Cardiac fibroblast (primary cell): ENCODE measurements around the gene BBS7.

Experiments
- DNase-seq, 2 donors: peaks; one replicate each; pipeline versions ENCODE4 v3.0.0 to v3.0.0-alpha.2; 2010; ENCODE audit warnings: low read depth in 2 of 2
- H3K4me3 ChIP-seq, 2 donors: replicated peaks in 1 of 2; 1 replicate in 1 of 2; 2 replicates in 1 of 2; pipeline ENCODE4 v1.5.1; 2011; ENCODE audit warnings: low read depth in 2 of 2, low read length in 2 of 2, mild to moderate bottlenecking in 2 of 2, moderate library complexity in 1 of 2
- TF ChIP-seq, protein P1 (sequence below): IDR thresholded peaks from one replicate; pipeline ENCODE4 v1.5.1; 2011; ENCODE audit warnings: low read depth, mild to moderate bottlenecking, low read length, inconsistent platforms

The BBS7 gene, protein sequence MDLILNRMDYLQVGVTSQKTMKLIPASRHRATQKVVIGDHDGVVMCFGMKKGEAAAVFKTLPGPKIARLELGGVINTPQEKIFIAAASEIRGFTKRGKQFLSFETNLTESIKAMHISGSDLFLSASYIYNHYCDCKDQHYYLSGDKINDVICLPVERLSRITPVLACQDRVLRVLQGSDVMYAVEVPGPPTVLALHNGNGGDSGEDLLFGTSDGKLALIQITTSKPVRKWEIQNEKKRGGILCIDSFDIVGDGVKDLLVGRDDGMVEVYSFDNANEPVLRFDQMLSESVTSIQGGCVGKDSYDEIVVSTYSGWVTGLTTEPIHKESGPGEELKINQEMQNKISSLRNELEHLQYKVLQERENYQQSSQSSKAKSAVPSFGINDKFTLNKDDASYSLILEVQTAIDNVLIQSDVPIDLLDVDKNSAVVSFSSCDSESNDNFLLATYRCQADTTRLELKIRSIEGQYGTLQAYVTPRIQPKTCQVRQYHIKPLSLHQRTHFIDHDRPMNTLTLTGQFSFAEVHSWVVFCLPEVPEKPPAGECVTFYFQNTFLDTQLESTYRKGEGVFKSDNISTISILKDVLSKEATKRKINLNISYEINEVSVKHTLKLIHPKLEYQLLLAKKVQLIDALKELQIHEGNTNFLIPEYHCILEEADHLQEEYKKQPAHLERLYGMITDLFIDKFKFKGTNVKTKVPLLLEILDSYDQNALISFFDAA

GRCh38 chr4:121869841-121870822, at the start of gene BBS7:
TSS of gene BBS7 (minus strand) at chr4:121870474. CDS start at chr4:121870313, 161 bp downstream.
- H3K4me3 ChIP-seq = peak within 1 kb of the TSS; percentile 87 to 89
- TF ChIP-seq, protein P1, sequence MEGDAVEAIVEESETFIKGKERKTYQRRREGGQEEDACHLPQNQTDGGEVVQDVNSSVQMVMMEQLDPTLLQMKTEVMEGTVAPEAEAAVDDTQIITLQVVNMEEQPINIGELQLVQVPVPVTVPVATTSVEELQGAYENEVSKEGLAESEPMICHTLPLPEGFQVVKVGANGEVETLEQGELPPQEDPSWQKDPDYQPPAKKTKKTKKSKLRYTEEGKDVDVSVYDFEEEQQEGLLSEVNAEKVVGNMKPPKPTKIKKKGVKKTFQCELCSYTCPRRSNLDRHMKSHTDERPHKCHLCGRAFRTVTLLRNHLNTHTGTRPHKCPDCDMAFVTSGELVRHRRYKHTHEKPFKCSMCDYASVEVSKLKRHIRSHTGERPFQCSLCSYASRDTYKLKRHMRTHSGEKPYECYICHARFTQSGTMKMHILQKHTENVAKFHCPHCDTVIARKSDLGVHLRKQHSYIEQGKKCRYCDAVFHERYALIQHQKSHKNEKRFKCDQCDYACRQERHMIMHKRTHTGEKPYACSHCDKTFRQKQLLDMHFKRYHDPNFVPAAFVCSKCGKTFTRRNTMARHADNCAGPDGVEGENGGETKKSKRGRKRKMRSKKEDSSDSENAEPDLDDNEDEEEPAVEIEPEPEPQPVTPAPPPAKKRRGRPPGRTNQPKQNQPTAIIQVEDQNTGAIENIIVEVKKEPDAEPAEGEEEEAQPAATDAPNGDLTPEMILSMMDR = no peak
- peak; percentile 95 to 97 for DNase-seq

GRCh38 chr4:121913667-121914066, 43.4 kb upstream of the BBS7 start:
- DNase-seq = peak in 1 of 2 donors; percentile 3
- H3K4me3 ChIP-seq = no peak overlapping the region
- TF ChIP-seq, protein P1 = no peak

GRCh38 chr4:121908346-121908745, 38.1 kb upstream of the BBS7 start:
- no peak overlapping the region for H3K4me3 ChIP-seq
- TF ChIP-seq, protein P1 = no peak
- DNase-seq = no peak

- DNase-seq = peak; percentile 69 to 73
Observed at GRCh38 chr4:121900132-121900983, 30.1 kb upstream of the BBS7 start.

DNA sequence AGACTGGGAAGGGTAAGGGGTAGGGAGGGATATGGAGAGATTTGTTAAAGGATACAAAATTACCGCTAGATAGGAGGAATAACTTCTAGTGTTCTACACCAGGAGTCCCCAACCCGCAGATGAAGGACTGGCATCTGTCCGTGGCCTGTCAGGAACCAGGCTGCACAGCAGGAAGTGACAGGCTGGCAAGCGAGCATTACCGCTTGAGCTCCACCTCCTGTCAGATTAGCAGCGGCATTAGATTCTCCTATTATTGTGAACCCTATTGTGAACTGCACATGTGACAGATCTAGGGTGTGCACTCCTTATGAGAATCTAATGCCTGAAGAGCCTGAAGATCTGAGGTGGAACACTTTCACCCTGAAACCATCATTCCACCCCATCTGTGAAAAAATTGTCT, 27.9 kb upstream of the BBS7 start:
- TF ChIP-seq, protein P1 = no peak
- no peak for DNase-seq
- H3K4me3 ChIP-seq = no peak overlapping the region

More at GRCh38 chr4:121900132-121900983, 30.1 kb upstream of the BBS7 start:
- no peak overlapping the region for H3K4me3 ChIP-seq
- TF ChIP-seq, protein P1 = peak; percentile 68
